ENCODE results near the gene ATP5F1E. TPM values are rescaled to one million over a fixed set of nuclear protein-coding genes. Genes with fewer than 3 reads are reported as not detected.

ATP5F1E gene
- total and polyA plus RNA-seq, 9 of the 15 experiments (the other 6 are each of a cell fraction or from before 2014, with no cell fraction given) = 60.3 to 162 (median 113) TPM

DNA sequence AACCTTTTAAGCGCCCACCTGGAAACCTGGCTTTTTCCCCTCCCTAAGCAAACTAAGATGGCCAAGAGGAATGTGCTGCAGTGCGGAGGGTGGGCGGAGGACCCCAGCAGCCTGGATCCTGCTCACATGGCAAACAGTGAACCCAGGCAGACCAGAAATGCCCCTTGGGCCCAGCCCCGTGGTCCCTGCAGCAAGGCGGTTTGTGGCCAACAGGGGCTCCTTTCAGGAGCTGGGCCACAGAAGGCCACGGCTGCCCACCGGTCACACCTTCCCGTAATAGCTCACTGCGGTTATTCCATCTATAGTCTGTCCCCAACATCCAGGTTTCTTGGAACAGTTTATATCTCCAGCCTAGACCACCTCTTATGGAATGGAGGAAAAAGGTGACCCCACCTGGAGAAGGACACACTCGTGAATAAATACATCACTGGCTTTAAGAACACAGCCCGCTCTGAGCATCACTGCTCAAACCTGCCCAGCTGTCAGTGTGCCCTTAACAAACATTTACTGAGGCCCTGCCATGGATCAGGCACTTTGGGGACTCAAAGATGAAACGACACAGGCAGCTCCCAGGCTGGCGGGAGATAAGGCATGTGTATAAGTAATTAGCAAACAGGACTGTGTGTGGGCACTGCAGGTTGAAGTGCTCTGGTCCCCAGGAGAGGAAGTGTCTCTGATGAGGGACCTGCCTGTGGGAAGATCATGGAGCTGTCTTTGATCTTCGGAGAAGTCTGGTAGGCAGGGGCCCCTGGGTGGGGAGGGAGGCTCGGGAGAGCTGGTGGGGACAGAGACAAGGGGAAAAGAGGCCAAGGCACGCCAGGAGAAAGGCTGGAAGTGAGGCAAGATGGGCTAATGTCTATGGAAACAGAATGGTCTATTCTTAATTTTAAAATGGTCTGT, 16.1 kb downstream of the ATP5F1E start:
- peak overlapping the region in 1 of 2 experiments; percentile 74; a peak in 2 of 4 replicates for H3K9ac ChIP-seq (ENCODE audit: insufficient read depth in 1 of 2, low read depth in 2 of 2, low read length in 2 of 2)
- no TSS peak for BruUV-seq (replicated peaks)
- no peaks in the 10 kb centered on the region for H3K9me3 ChIP-seq (replicated peaks; ENCODE audit: control insufficient read depth, insufficient read depth, low read depth, low read length)
- H3K4me1 ChIP-seq (replicated peaks in 1 of 2; ENCODE audit: control insufficient read depth in 2 of 2, insufficient read depth in 2 of 2, low read length in 2 of 2) = peaks cover 77 to 82% of the 10 kb centered on the region in 2 experiments
- peak overlapping the region; percentile 46; the same call in 1 of the 2 replicates for H2AFZ ChIP-seq (ENCODE audit: low read depth, low read length)
- no peak overlapping the region for H3K4me2 ChIP-seq (ENCODE audit: insufficient read depth, low read length)
- in situ Hi-C loops (cut with MboI) = no loop called here
- DNase-seq (ENCODE audit: extremely low read depth in 1 of 4, low spot score in 3 of 4) (no peak), ATAC-seq (no peak), FAIRE-seq (no peak)
- no peaks in the 10 kb centered on the region for H3K27me3 ChIP-seq (ENCODE audit: control insufficient read depth in 2 of 2, insufficient read depth in 2 of 2, low read length in 2 of 2)
- peak overlapping the region; percentile 4; the same call in 2 of the 3 replicates for H3K27ac ChIP-seq (ENCODE audit: extremely low read depth, low read depth, low read length)
- 79% methylated on average over 13 of the region's 16 CpGs for whole genome bisulfite sequencing (ENCODE audit: insufficient coverage, low coverage, missing lambda C conversion rate)
- H3K9me1 ChIP-seq (ENCODE audit: control insufficient read depth, insufficient read depth, low read length) = no peaks in the 10 kb centered on the region
- H4K20me1 ChIP-seq (replicated peaks; ENCODE audit: control insufficient read depth, insufficient read depth, low read length) = no peaks in the 10 kb centered on the region
- H3K79me2 ChIP-seq (ENCODE audit: control insufficient read depth, insufficient read depth, low read length) = peaks cover 22% of the 10 kb centered on the region
- intact Hi-C loops (cut with micrococcal nuclease) = no loop called here
- no peak overlapping the region for H3K4me3 ChIP-seq
- H3K36me3 ChIP-seq (ENCODE audit: control insufficient read depth, insufficient read depth, low read length) = peaks cover 6% of the 10 kb centered on the region; the same call in 1 of the 3 replicates
- ChIA-PET CTCF (ENCODE audit: low intra/inter-chr PET ratio) (no interaction called here), POLR2A (interaction anchor here (0.8 to 1.2 kb wide), 2 partner anchors 14 to 15 kb away, joined by 3 read pairs; no protein-coding TSS in a partner anchor)
- TF ChIP-seq HNRNPK (IDR thresholded peaks at IDR 0.05; ENCODE audit: low read depth, low read length, poor library complexity, severe bottlenecking) = no peak
- TF ChIP-seq NCOA6 (IDR thresholded peaks at IDR 0.05) = no peak
- TF ChIP-seq, protein P1, sequence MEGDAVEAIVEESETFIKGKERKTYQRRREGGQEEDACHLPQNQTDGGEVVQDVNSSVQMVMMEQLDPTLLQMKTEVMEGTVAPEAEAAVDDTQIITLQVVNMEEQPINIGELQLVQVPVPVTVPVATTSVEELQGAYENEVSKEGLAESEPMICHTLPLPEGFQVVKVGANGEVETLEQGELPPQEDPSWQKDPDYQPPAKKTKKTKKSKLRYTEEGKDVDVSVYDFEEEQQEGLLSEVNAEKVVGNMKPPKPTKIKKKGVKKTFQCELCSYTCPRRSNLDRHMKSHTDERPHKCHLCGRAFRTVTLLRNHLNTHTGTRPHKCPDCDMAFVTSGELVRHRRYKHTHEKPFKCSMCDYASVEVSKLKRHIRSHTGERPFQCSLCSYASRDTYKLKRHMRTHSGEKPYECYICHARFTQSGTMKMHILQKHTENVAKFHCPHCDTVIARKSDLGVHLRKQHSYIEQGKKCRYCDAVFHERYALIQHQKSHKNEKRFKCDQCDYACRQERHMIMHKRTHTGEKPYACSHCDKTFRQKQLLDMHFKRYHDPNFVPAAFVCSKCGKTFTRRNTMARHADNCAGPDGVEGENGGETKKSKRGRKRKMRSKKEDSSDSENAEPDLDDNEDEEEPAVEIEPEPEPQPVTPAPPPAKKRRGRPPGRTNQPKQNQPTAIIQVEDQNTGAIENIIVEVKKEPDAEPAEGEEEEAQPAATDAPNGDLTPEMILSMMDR (IDR thresholded peaks at IDR 0.05 in 2 of 3, conservative IDR thresholded peaks at IDR 0.05 in 1 of 3; ENCODE audit: insufficient read depth in 2 of 3, low read depth in 1 of 3, low read length in 3 of 3) = no peak
- no peak for TF ChIP-seq ZNF75A (CRISPR knock-in tag; IDR thresholded peaks at IDR 0.05)
- TF ChIP-seq ILF3 (IDR thresholded peaks at IDR 0.05; ENCODE audit: borderline replicate concordance) = no peak
- no peak for TF ChIP-seq TCF7L2 (IDR thresholded peaks at IDR 0.05; ENCODE audit: low read depth, low read length)
- TF ChIP-seq SMAD4 (CRISPR knock-in tag; conservative IDR thresholded peaks at IDR 0.05) = 0 out of 2 replicates have a peak, but pooled peaks have one; percentile 18
- TF ChIP-seq HIVEP1 (CRISPR knock-in tag; IDR thresholded peaks at IDR 0.05) = no peak
- TF ChIP-seq SPI1 (IDR thresholded peaks at IDR 0.05; ENCODE audit: borderline replicate concordance, low read depth, low read length) = peak; percentile 78
- TF ChIP-seq, protein P2, sequence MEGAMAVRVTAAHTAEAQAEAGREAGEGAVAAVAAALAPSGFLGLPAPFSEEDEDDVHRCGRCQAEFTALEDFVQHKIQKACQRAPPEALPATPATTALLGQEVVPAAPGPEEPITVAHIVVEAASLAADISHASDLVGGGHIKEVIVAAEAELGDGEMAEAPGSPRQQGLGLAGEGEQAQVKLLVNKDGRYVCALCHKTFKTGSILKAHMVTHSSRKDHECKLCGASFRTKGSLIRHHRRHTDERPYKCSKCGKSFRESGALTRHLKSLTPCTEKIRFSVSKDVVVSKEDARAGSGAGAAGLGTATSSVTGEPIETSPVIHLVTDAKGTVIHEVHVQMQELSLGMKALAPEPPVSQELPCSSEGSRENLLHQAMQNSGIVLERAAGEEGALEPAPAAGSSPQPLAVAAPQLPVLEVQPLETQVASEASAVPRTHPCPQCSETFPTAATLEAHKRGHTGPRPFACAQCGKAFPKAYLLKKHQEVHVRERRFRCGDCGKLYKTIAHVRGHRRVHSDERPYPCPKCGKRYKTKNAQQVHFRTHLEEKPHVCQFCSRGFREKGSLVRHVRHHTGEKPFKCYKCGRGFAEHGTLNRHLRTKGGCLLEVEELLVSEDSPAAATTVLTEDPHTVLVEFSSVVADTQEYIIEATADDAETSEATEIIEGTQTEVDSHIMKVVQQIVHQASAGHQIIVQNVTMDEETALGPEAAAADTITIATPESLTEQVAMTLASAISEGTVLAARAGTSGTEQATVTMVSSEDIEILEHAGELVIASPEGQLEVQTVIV (CRISPR knock-in tag; IDR thresholded peaks at IDR 0.05; ENCODE audit: borderline replicate concordance) = no peak
- no peak for TF ChIP-seq ZNF143 (CRISPR knock-in tag; IDR thresholded peaks at IDR 0.05)
- TF ChIP-seq, protein P3, sequence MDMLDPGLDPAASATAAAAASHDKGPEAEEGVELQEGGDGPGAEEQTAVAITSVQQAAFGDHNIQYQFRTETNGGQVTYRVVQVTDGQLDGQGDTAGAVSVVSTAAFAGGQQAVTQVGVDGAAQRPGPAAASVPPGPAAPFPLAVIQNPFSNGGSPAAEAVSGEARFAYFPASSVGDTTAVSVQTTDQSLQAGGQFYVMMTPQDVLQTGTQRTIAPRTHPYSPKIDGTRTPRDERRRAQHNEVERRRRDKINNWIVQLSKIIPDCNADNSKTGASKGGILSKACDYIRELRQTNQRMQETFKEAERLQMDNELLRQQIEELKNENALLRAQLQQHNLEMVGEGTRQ (CRISPR knock-in tag; IDR thresholded peaks at IDR 0.05) = no peak
- peak; percentile 20; the same call in 1 of the 2 replicates for TF ChIP-seq CBFA2T3 (IDR thresholded peaks at IDR 0.05)
- no peak for TF ChIP-seq ATF7 (IDR thresholded peaks at IDR 0.05)
